Uterus (tissue), 4 donors: Measurements from ENCODE around the gene NPAS2. TPM values are rescaled to one million over a fixed set of nuclear protein-coding genes. Genes with fewer than 3 reads are reported as not detected.

Source experiments
- DNase-seq, 2 donors: peaks; one replicate each; pipeline ENCODE4 v3.0.0-alpha.2; 2019 to 2020
- H3K27ac ChIP-seq, 2 donors: fragments of 200-600 bp; sonication (generic); 1 replicate in 1 of 2; 2 replicates in 1 of 2; pipeline ENCODE4 v1.5.1; 2016 to 2018
- H3K27me3 ChIP-seq, 2 donors: fragments of 200-600 bp; sonication (generic); one replicate each; pipeline ENCODE4 v1.5.1; 2018 to 2019; ENCODE audit warnings: control low read depth in 1 of 2
- H3K36me3 ChIP-seq, 2 donors: fragments of 200-600 bp; sonication (generic); one replicate each; pipeline ENCODE4 v1.5.1; 2019; ENCODE audit warnings: control low read depth in 1 of 2
- H3K4me1 ChIP-seq, 2 donors: fragments of 200-600 bp; sonication (generic); one replicate each; pipeline ENCODE4 v1.5.1; 2018 to 2019; ENCODE audit warnings: control low read depth in 1 of 2
- H3K4me3 ChIP-seq, 2 donors: fragments of 200-600 bp; sonication (generic); 1 replicate in 1 of 2; 2 replicates in 1 of 2; pipeline ENCODE4 v1.5.1; 2018 to 2019; ENCODE audit warnings: mild to moderate bottlenecking in 1 of 2
- H3K9me3 ChIP-seq, 2 donors: fragments of 200-600 bp; sonication (generic); one replicate each; pipeline ENCODE4 v1.5.1; 2019; ENCODE audit warnings: control low read depth in 1 of 2
- CTCF ChIP-seq, 4 experiments: fragments of 200-600 bp in 2 of 4; fragments of 450-650 bp in 2 of 4; sonication (generic) in 2 of 4; IDR thresholded peaks; one replicate each; pipeline ENCODE4 v1.5.1; 2016 to 2019; ENCODE audit warnings: antibody characterized with exemption in 4 of 4, mild to moderate bottlenecking in 2 of 4, moderate library complexity in 1 of 4
- POLR2A ChIP-seq, 2 donors: fragments of 450-650 bp; IDR thresholded peaks; one replicate each; pipeline ENCODE4 v1.6.1; 2016; ENCODE audit warnings: antibody characterized with exemption in 2 of 2, mild to moderate bottlenecking in 1 of 2, moderate library complexity in 1 of 2
- intact Hi-C: fragments of 100-400 bp; cut with DNase I; formaldehyde crosslinking; loops from one replicate; pipeline ENCODE4 v1.15.1; 2023; ENCODE audit warnings: low total_unique reads
- total RNA-seq, 4 donors: library from RNA; depleted of rRNA in 3 of 4; stranded (reverse); fragments of >200 nt in 3 of 4; gene quantifications; one replicate each; pipeline versions ENCODE4 v1.1.0 to v1.2.4, GENCODE V29; 2014 to 2023
- donor health status: DM: yes; HTN: yes; CAD: no.

The NPAS2 gene
- total RNA-seq, 4 donors from 2014 or later = 5.6 to 66.5 (median 24.9) TPM

GRCh38 chr2:100781523-100782379 is 38.2 kb upstream of the NPAS2 start:
- no peak overlapping the region for H3K4me3 ChIP-seq
- intact Hi-C loops = no loop called here
- H3K9me3 ChIP-seq = no peaks in the 10 kb centered on the region
- no peak for DNase-seq
- no peaks in the 10 kb centered on the region for H3K36me3 ChIP-seq
- TF ChIP-seq CTCF (IDR thresholded peaks at IDR 0.05) = no peak
- H3K4me1 ChIP-seq = no peaks in the 10 kb centered on the region
- no peaks in the 10 kb centered on the region for H3K27me3 ChIP-seq
- H3K27ac ChIP-seq = no peak overlapping the region

GRCh38 chr2:100782380-100782878 is 37.5 kb upstream of the NPAS2 start:
- Histone ChIP-seq H3K27me3 (no peaks in the 10 kb centered on the region), H3K4me3 (no peak overlapping the region), H3K36me3 (no peaks in the 10 kb centered on the region), H3K4me1 (no peaks in the 10 kb centered on the region), H3K27ac (no peak overlapping the region), H3K9me3 (no peaks in the 10 kb centered on the region)
- TF ChIP-seq POLR2A (IDR thresholded peaks at IDR 0.05) = no peak
- no peak for TF ChIP-seq CTCF (IDR thresholded peaks at IDR 0.05)
- intact Hi-C loops = no loop called here
- no peak for DNase-seq

GRCh38 chr2:100783987-100784386 is 36.0 kb upstream of the NPAS2 start:
- H3K9me3 ChIP-seq = no peaks in the 10 kb centered on the region
- H3K27me3 ChIP-seq = no peaks in the 10 kb centered on the region
- DNase-seq = no peak
- H3K4me1 ChIP-seq = no peaks in the 10 kb centered on the region
- no peak overlapping the region for H3K4me3 ChIP-seq
- no peak for TF ChIP-seq POLR2A (IDR thresholded peaks at IDR 0.05)
- TF ChIP-seq CTCF (IDR thresholded peaks at IDR 0.05) = no peak
- H3K36me3 ChIP-seq = no peaks in the 10 kb centered on the region
- intact Hi-C loops = no loop called here
- no peak overlapping the region for H3K27ac ChIP-seq

GRCh38 chr2:100784681-100785080 is 35.3 kb upstream of the NPAS2 start:
- TF ChIP-seq CTCF (IDR thresholded peaks at IDR 0.05) (no peak), POLR2A (IDR thresholded peaks at IDR 0.05) (no peak)
- Histone ChIP-seq H3K36me3 (no peaks in the 10 kb centered on the region), H3K9me3 (no peaks in the 10 kb centered on the region), H3K4me3 (no peak overlapping the region), H3K27ac (no peak overlapping the region), H3K4me1 (no peaks in the 10 kb centered on the region), H3K27me3 (no peaks in the 10 kb centered on the region)
- DNase-seq = no peak
- intact Hi-C loops = no loop called here

- DNase-seq = no peak
- no peak overlapping the region for H3K27ac ChIP-seq
- intact Hi-C loops = no loop called here
- H3K36me3 ChIP-seq = no peaks in the 10 kb centered on the region
- H3K4me3 ChIP-seq = no peak overlapping the region
- H3K4me1 ChIP-seq = no peaks in the 10 kb centered on the region
- no peaks in the 10 kb centered on the region for H3K9me3 ChIP-seq
- H3K27me3 ChIP-seq = no peaks in the 10 kb centered on the region
- TF ChIP-seq POLR2A (IDR thresholded peaks at IDR 0.05) (no peak), CTCF (IDR thresholded peaks at IDR 0.05) (no peak)
These were observed 34.2 kb upstream of the NPAS2 start for GRCh38 chr2:100785626-100786296.
